K562 (cell line): ENCODE results near the gene DAP. TPM values are rescaled to one million over a fixed set of nuclear protein-coding genes. Genes with fewer than 3 reads are reported as not detected.

Source experiments
- ATAC-seq: fragments of 200-7000 bp; cut with Tn5 transposase; 3 replicates; pipeline ENCODE4 v1.9.1; 2020; ENCODE audit warnings: moderate library complexity
- BruUV-seq: library from RNA; stranded (reverse); fragments of 400-500 nt; replicated peaks from 2 replicates; lab custom pipeline; 2021; lab: Mats Ljungman, UMichigan
- CTCF ChIA-PET: fragments of 300-600 bp; formaldehyde crosslinking; extraction: SDS; loops from one replicate; lab custom pipeline; 2021; ENCODE audit warnings: low intra/inter-chr PET ratio; lab: Yijun Ruan, JAX
- POLR2A ChIA-PET: fragments of 300-600, 350-650 bp; sonication (Branson Sonifier 250); formaldehyde crosslinking; extraction: SDS; loops from one replicate; lab custom pipeline; 2021; ENCODE audit warnings: antibody characterized with exemption, inconsistent platforms; lab: Yijun Ruan, JAX
- DNase-seq, 4 experiments: peaks; one replicate each; pipeline versions ENCODE4 v3.0.0 to v3.0.0-alpha.2; 2011 to 2018; ENCODE audit warnings: low spot score in 3 of 4, mixed read lengths in 3 of 4; ENCODE audit errors: extremely low read depth in 1 of 4
- FAIRE-seq: peaks from 2 replicates; lab custom pipeline; 2011; peaks lifted over from hg19 to GRCh38; lab: Jason Lieb, UNC
- H2AFZ ChIP-seq: 2 replicates; pipeline ENCODE4 v1.6.0; 2011; ENCODE audit warnings: low read depth, low read length, control low read depth, inconsistent platforms
- H3K27ac ChIP-seq: fragments of 200-600 bp; 3 replicates; pipeline ENCODE4 v1.8.0; 2011; ENCODE audit warnings: low read depth, mild to moderate bottlenecking, control low read depth, inconsistent platforms, low read length, moderate library complexity, mixed read lengths; ENCODE audit errors: extremely low read depth
- H3K27me3 ChIP-seq, 2 experiments: fragments of 300-600 bp in 1 of 2; 2 replicates in 1 of 2; 3 replicates in 1 of 2; pipeline versions ENCODE4 v1.6.0 to v1.8.0; 2011; ENCODE audit warnings: inconsistent platforms in 2 of 2, low read length in 2 of 2, mild to moderate bottlenecking in 1 of 2, mixed read lengths in 1 of 2, moderate library complexity in 1 of 2; ENCODE audit not compliant: control insufficient read depth in 2 of 2, insufficient read depth in 2 of 2
- H3K36me3 ChIP-seq: fragments of 300-600 bp; 3 replicates; pipeline ENCODE4 v1.8.0; 2011; ENCODE audit warnings: mild to moderate bottlenecking, low read length, inconsistent platforms; ENCODE audit not compliant: control insufficient read depth, insufficient read depth
- H3K4me1 ChIP-seq, 2 experiments: fragments of 200-600 bp in 1 of 2; replicated peaks in 1 of 2; 2 replicates in 1 of 2; 3 replicates in 1 of 2; pipeline versions ENCODE4 v1.5.1 to v1.8.0; 2011; ENCODE audit warnings: inconsistent platforms in 2 of 2, low read length in 2 of 2, mild to moderate bottlenecking in 1 of 2, mixed read lengths in 1 of 2, moderate library complexity in 1 of 2; ENCODE audit not compliant: control insufficient read depth in 2 of 2, insufficient read depth in 2 of 2
- H3K4me2 ChIP-seq: 2 replicates; pipeline ENCODE4 v1.6.1; 2011; ENCODE audit warnings: low read length, control low read depth, inconsistent platforms, mixed read lengths; ENCODE audit not compliant: insufficient read depth
- H3K4me3 ChIP-seq: fragments of 200-600 bp; sonication (generic), shearing (Covaris generic); 2 replicates; pipeline ENCODE4 v1.5.1; 2016; ENCODE audit warnings: control low read depth, inconsistent platforms
- H3K79me2 ChIP-seq: fragments of 200-600 bp; 3 replicates; pipeline ENCODE4 v1.8.0; 2011; ENCODE audit warnings: low read length, inconsistent platforms; ENCODE audit not compliant: control insufficient read depth, insufficient read depth
- H3K9ac ChIP-seq, 2 experiments: 2 replicates each; pipeline versions ENCODE4 v1.6.0 to v1.6.1; 2011; ENCODE audit warnings: low read depth in 2 of 2, low read length in 2 of 2, control low read depth in 1 of 2, inconsistent platforms in 1 of 2, mild to moderate bottlenecking in 1 of 2, mixed read lengths in 1 of 2; ENCODE audit not compliant: insufficient read depth in 1 of 2
- H3K9me1 ChIP-seq: one replicate; pipeline ENCODE4 v1.6.0; 2011; ENCODE audit warnings: inconsistent platforms, mild to moderate bottlenecking, low read length, moderate library complexity; ENCODE audit not compliant: control insufficient read depth, insufficient read depth
- H3K9me3 ChIP-seq: replicated peaks from 2 replicates; pipeline ENCODE4 v1.5.1; 2011; ENCODE audit warnings: low read depth, low read length, inconsistent platforms; ENCODE audit not compliant: control insufficient read depth, insufficient read depth
- H4K20me1 ChIP-seq: replicated peaks from 2 replicates; pipeline ENCODE4 v1.6.1; 2011; ENCODE audit warnings: low read length, inconsistent platforms, mixed read lengths; ENCODE audit not compliant: control insufficient read depth, insufficient read depth
- C11orf30 ChIP-seq: fragments of 450-650 bp; IDR thresholded peaks from 2 replicates; pipeline ENCODE4 v1.6.1; 2016; ENCODE audit warnings: low read depth, mild to moderate bottlenecking
- MAFF ChIP-seq: IDR thresholded peaks from 2 replicates; pipeline ENCODE4 v1.6.1; 2012; ENCODE audit warnings: low read length, improper control_type of control experiment
- MAFG ChIP-seq: fragments of 450-650 bp; conservative IDR thresholded peaks from 2 replicates; pipeline ENCODE4 v1.6.1; 2016; ENCODE audit warnings: missing genetic modification characterization, missing compliant biosample characterization
- MAFK ChIP-seq: IDR thresholded peaks from 2 replicates; pipeline ENCODE4 v1.6.1; 2011; ENCODE audit warnings: low read length, improper control_type of control experiment
- NR2C2 ChIP-seq, 2 experiments: fragments of 200-800 bp in 1 of 2; sonication (Bioruptor generic) in 1 of 2; sonication (generic) in 1 of 2; formaldehyde crosslinking in 1 of 2; IDR thresholded peaks; 2 replicates each; pipeline versions ENCODE4 v1.6.1 to v1.8.0; 2016 to 2022; ENCODE audit warnings: mild to moderate bottlenecking in 1 of 2, missing compliant biosample characterization in 1 of 2, missing genetic modification characterization in 1 of 2, missing genetic modification reagents in 1 of 2
- RERE ChIP-seq: sonication (generic); formaldehyde crosslinking; IDR thresholded peaks from 2 replicates; pipeline ENCODE4 v1.8.0; 2023; ENCODE audit warnings: missing genetic modification reagents, mild to moderate bottlenecking, borderline replicate concordance
- SMAD2 ChIP-seq: fragments of 150-350 bp; IDR thresholded peaks from 2 replicates; pipeline ENCODE4 v1.6.1; 2014; ENCODE audit warnings: low read depth, mild to moderate bottlenecking, low read length
- ZNF316 ChIP-seq: fragments of 450-650 bp; IDR thresholded peaks from 2 replicates; pipeline ENCODE4 v1.6.1; 2016
- WGBS: fragments of 100-300 bp; shearing (Covaris generic); methylation state at CpG from one replicate; pipeline ENCODE4 v1.1.6; 2016; ENCODE audit warnings: low coverage, mixed read lengths; ENCODE audit not compliant: insufficient coverage; ENCODE audit errors: missing lambda C conversion rate; 5-methylcytosine and 5-hydroxymethylcytosine counted together
- in situ Hi-C: fragments of 300-500 bp; cut with MboI; formaldehyde crosslinking; loops from 4 replicates; pipeline ENCODE4 v1.15.0; 2018; ENCODE audit warnings: inconsistent platforms, mixed read lengths
- intact Hi-C: fragments of 100-400 bp; cut with micrococcal nuclease; formaldehyde crosslinking; loops from 2 replicates; pipeline ENCODE4 v1.14.2; 2022
- polyA plus RNA-seq, 8 experiments: library from polyadenylated mRNA; depleted of rRNA in 4 of 8; stranded (reverse) in 5 of 8; unstranded in 3 of 8; fragments of >200 nt; fragmentation: Nextera tagmentation in 2 of 8; fragmentation: Illumina TruSeq in 1 of 8; extraction: Ambion mirVana in 2 of 8; extraction: Trizol in 1 of 8; gene quantifications; 2 replicates each; pipeline versions ENCODE4 v1.2.1 to v1.2.3, GENCODE V29; 2011 to 2014; ENCODE audit warnings: inconsistent platforms in 1 of 8, missing spikeins in 1 of 8
- total RNA-seq, 7 experiments: library from RNA; depleted of rRNA in 6 of 7; stranded (reverse); fragments of >200 nt in 6 of 7; fragmentation: Illumina TruSeq in 2 of 7; extraction: Trizol in 2 of 7; gene quantifications; 2 replicates each; pipeline versions ENCODE4 v1.2.1 to v1.2.3, GENCODE V29; 2011 to 2021; ENCODE audit warnings: low replicate concordance in 1 of 7

Gene DAP
- total and polyA plus RNA-seq, 9 of the 15 experiments (the other 6 are each of a cell fraction or from before 2014, with no cell fraction given) = 14.1 to 151 (median 34.5) TPM

GRCh38 chr5:10667431-10668057 is 93.5 kb downstream of the DAP start:
- DNase-seq = no peak
- H3K4me3 ChIP-seq = no peak overlapping the region
- no peak overlapping the region for H3K27ac ChIP-seq
- in situ Hi-C loops = no loop called here
- peaks cover 0 to 3% of the 10 kb centered on the region in 2 experiments; a peak in 1 of 5 replicates for H3K4me1 ChIP-seq
- no peak overlapping the region for H3K9ac ChIP-seq
- peaks cover 20 to 47% of the 10 kb centered on the region in 2 experiments; a peak in 4 of 5 replicates for H3K27me3 ChIP-seq
- TF ChIP-seq MAFF (peak; percentile 64), MAFK (peak; percentile 54; the same call in 1 of the 2 replicates), ZNF316 (peak; percentile 92), SMAD2 (no peak), NR2C2 (CRISPR knock-in tag; IDR thresholded peaks at IDR 0.05) (no peak), NR2C2 (tag; IDR thresholded peaks at IDR 0.05) (no peak), C11orf30 (peak; percentile 87), RERE (no peak), MAFG (tag) (peak; percentile 83)
- TF ChIP-seq, all 486 proteins: peak for 5
- Histone ChIP-seq H3K9me1 (no peaks in the 10 kb centered on the region), H4K20me1 (peaks cover under 1% of the 10 kb centered on the region; the same call in 1 of the 2 replicates), H2AFZ (no peak overlapping the region), H3K36me3 (no peaks in the 10 kb centered on the region), H3K9me3 (no peaks in the 10 kb centered on the region), H3K4me2 (no peak overlapping the region), H3K79me2 (no peaks in the 10 kb centered on the region)
- ATAC-seq (peak; percentile 31; the same call in 2 of the 3 replicates), FAIRE-seq (no peak)
- BruUV-seq = no TSS peak
- CTCF ChIA-PET = no interaction called here
- 5% methylated on average over 6 of the region's 6 CpGs for WGBS
- intact Hi-C loops = no loop called here
- POLR2A ChIA-PET = interaction anchor here (0.6 to 1.0 kb wide), 4 partner anchors 11 to 108 kb away, joined by 3 to 4 read pairs (median 3); no protein-coding TSS in a partner anchor
